Stimulated activated CD4-positive, alpha-beta T cell treated with anti-CD3 and anti-CD28 coated beads, Interleukin-15, amount 100 ng/mL, for 1 hour (primary cell): Measurements from ENCODE around the gene TRPV6.

Source experiments
- DNase-seq, 2 donors: peaks; one replicate each; pipeline ENCODE4 v3.0.0-alpha.2; 2020; ENCODE audit warnings: low read depth in 1 of 2, low spot score in 1 of 2

Gene TRPV6

DNA sequence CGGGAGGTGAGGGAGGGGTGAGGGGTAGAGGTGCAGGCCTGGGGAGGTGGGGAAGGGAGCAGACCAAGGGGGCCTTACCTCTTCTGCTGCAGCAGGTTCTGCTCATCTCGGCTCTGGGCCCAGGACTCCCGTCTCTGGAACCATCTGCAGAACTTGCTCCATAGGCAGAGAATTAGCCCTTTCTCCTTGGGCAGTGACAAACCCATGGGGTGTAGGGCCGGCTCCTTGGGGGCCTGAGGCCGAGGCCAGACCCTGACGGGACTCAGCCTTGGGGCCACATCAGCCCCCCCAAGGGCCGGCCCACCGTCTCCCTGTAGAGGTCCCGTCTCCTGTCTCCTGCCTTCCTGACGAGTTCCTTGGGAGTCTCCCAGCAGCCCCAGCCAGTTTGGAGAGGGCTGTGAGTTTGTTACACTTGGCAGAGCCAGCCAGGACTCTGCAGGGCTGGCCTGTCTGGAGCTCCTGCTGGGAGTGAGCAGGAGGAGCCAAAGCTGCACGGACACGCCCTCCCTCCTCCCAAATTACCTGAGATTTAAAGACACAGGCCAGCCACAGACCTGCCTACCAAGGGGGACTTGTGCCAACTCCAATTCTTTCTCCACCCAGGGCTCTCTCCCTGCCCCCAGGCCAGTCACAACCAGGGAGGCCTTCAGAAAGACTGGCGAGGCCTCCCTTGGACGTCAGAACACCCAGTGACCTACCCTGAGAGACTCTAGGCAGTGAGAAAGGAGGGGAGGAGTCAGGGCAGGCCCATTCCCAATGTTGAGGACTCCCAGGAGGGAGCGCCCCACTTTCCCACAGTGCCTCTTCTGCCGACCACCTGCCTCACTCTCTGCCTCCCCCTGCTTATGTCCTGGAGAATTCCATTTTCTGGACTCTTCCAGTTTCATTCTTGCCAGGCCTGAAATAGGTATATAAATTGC is at the start of gene TRPV6:
TRPV6 (minus strand) TSS at position 435 of the 920 bp plus-strand sequence.
- no peak for DNase-seq

DNA sequence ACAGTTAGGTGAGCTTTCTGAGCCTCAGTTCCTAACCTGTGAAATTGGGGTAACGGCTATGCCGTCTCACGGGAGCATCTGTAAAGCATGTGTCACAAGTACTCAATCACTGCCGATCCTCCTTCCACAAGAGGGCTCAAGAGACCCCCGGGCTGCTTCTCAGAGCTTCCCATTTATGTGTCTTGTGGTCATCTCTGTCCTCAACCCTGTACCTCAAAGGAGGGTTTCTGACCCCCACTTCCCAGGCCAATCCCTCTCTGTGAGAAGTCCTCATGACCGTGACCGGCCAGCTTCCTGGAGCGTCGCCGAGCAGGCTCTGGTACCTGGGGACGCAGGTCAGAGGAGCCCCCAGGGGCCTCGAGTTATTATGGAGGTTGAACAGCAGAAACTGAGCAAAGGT is 48.5 kb upstream of the TRPV6 start:
- no peak for DNase-seq

DNA sequence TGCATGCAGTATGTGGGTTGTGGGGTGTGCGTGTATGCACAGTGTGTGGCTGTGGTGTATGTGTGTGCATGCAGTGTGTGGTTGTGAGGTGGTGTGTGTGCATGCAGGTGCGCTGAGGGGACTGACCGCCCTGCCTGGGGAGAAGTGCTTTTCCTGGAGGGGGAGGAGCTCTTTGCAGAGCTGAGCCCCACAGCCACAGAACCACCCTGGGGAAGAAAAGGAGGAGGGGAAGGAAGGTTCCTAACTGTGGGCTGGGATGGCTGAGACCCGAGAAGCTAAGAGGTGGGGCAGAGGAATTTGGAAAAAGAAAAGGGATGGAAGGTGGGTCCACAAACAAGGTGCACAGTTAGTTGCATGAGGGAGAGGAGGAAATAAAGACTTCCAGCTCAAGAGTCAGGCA is 48.1 kb upstream of the TRPV6 start, which contains the start of gene TRPV5:
TRPV5 (minus strand) TSS at position 123 of the 400 bp plus-strand sequence. CDS start 287 bp downstream, outside the sequence.
- no peak for DNase-seq

DNA sequence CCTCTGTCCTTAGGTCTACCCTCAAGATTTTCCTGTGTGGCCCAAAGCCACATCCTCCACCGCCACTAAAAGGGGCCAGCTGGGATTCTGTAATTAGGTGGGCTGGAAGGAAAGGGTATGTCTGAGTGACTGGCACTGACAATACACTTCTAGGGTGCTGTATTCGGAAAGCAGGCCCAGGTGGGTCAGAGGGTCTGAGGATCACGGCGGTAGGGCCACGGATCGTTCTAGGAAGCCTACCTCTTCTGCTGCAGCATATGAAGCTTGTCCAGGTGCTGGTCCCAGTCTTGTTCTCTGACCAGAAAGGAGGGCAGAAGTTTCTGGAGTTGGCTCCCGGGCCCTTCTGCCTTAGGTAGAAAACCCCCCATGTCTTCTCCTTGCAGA is 47.5 kb upstream of the TRPV6 start:
- no peak for DNase-seq

DNA sequence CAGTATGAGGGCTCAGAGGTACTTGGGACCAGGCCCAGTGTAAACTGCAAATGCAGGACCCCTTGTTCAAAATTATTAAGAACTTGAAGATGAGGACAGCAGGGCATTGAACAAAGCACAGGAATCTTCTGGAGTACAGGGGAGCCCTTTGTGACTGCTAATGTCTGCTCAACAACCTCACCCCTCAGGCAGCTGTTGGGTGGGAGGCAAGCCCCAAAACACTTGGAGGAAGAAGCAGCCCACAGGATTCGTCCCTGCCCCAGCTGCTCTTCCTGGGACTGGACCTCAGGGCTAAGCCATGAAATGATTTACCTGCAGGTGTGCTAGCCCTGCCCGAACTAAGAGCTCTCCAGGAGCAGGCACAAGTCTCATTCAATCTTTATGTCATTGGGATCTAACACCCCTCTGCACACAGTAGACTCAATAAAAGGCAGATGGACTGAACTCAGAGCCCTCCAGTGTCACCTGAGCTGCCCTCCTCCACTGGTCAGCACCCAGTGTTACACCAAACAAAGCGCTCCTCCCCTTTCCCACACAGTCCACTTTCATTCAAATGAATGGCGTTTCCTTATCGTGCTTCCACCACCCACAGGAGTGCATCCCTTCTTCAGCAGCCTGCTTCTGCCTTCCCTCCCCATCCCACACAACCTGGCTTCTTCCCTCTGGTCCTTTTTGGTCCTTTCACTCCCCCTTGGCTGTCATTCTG is 47.0 kb upstream of the TRPV6 start:
- no peak for DNase-seq

DNA sequence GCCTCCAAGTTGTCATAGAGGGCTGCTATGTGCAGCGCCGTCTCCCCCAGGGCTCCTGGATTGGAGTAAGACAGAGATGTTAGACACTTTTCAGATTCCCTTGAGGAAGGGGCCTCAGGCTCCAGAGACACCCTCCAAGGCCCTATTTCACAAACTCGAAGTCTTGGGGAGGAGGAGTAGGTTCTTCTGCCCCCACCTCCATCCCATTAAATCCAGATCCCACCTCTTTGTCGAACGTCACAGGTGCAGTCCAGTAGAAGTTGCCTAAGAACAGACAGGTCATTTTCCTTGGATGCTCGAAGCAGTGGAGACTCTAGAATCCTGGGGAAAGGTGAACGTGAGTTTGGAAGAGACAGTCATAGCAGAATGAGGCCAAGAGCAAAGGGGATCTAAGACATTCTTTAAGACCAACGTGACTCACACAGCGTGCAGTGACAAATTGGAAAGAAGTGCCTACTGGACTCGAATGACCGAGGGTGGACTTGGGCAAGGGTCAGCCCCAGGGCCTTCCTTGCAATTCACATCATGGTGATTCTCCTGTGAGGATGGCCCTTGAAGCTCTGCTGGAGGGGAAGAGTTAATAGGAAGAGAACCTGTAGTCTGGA is 44.7 kb upstream of the TRPV6 start:
- no peak for DNase-seq

DNA sequence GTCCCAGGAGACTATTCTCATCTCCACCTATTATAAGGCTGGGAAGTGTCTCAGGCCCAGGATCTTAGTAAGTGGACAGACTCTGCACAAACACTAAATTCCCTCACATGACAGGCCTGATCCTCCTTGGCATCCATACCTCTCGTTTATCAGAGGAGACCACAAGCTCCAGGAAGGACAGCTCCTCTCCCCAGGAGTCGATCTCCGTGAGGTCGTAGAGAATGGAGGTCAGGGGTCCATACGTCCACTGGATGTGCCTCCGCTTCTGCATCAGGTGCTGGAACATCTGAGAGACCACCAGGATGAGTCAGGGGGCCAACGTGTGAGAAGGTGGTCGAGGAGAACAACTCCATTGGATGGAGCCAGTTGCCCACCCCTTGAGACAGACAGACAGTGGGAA is 42.4 kb upstream of the TRPV6 start:
- no peak for DNase-seq

DNA sequence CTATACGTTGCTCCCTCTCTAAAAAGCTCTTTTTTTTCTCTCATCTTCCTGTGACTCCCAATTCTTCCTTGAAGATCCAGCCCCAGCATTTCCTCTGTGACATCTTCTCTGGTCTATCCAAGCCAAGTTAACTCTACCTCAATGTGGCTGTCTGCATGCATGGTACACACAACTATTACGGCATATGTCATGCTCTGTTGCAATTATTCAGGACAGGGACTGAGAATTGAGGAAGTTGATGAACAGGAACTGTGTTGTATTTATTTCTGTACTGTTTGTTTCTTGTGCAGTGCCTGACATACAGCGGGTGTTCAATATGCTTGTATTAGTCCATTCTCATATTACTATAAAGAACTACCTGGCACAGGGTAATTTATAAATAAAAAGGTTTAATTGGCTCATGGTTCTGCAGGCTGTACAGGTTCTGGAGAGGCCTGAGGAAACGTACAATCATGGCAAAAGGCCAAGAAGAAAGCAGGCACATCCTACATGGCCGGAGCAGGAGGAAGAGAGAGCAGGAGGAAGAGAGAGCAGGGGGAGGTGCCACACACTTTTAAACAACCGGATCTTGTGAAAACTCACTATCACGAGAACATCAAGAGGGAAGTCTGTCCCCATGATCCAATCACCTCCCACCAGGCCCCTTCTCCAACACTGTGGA is 41.7 kb upstream of the TRPV6 start:
- DNase-seq, result no peak

DNA sequence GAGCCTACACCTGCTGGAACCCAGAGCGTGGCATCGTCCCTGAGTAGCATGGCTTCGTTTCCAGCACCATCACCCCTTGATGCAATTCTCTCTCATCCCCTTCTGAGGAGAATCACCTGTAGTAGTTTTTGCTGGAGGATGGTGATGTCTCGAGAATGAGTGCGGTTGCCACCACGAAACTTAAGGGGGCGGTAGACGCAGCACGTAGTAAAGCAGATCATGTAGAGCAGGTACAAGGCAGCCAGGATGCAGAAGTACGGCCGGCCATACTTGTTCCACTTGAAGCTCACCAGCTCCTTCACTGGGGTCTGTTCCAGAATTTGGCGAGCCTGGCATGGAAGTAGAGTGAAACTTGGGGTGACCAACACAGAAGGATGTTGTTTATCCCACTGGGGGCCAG is 39.9 kb upstream of the TRPV6 start:
- no peak for DNase-seq

DNA sequence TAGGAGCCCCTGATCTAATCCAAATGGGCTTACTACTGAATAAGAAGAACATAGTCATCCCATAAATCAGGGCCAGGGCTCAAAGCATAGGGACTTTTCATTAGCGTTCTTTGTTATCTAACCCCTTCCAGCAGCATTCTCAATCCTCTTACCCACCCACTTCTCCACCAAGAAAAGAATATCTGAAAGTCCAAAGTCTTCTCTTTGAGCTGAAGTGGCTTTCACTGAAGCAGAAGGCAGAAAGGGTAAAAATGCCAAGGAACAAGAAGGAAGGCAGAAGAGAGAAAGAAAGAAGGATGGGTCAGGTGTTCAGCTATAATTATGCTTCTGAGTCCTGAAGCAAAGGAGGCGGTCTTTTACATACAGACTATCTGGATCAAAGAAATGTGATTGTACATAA is 37.8 kb upstream of the TRPV6 start:
- DNase-seq, result no peak

DNA sequence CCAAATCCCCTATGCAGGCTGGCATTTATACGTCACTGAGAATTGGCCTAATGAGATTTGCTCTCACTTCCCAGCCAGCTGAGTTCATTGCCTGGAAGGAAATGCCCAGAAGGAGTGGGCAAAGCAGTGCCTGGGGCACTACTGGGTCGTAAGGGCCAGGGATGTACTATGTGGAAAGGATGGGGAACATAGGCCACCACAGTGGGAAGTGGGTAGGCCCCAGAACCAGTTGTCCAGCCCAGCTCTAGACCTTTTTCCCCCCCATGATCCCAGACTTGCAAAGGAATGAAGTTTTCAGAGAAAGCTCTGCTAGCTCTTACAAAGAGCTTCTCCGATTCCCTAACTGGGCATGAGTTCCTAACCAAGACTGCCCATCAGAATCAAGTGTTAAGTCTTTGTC is 34.1 kb upstream of the TRPV6 start:
- DNase-seq, result no peak

DNA sequence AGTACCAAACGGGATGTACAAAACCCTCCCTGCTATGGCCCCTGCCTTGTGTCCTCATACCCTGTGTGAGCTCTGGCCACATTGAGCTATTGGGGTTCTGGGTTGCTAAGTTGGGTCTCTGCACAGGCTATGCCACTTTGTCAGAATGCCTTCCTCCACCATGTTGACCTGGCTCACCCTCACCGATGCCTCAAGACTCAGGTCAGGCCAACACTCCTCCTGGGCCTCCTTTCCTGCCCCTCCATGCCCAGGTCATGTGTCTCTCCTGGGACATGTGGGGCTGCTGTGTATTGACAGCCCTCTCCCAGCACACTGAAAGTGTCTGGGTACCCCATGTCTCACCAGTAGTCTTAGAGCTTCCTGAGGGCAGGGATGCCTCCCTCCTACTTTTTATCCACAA is 33.4 kb upstream of the TRPV6 start:
- no peak for DNase-seq

DNA sequence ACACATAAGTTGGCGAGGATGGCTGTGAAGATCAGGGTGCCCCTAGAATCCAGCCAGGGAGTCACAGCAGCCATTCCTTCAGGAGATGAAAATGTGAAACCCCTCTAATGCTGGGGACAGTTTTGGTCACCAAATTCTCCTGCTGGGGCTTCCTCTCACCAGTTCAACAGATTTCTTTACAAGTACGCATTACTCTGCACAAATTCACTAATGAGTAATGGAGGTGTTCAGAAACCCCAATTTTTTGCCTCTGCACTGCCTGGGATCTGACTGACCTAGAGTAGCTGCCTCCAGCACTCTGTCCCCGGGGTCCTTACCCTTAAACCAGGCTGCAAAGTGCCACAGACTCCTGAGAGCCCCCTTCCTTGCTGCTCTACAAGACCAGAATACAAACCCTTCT is 31.9 kb upstream of the TRPV6 start:
- no peak for DNase-seq

DNA sequence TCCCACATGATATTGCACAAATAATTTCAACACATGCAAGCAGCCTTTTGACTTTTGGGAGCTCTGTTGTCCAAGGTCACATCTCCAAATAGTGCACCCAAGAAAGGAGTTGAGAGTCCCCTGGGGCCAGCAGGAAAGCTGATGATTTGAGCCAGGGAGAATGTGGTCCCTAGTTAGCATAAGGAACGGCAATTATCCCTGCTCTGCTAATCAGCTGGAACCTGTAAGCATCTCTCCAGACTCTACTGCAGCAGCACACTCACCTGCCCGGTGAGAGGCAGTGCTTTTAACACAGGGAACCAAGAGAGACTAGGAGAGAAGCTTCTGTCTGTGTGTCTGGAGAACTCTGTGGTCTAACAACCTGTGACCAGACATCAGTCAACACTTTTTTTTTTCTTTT is 31.0 kb upstream of the TRPV6 start:
- DNase-seq, result no peak

DNA sequence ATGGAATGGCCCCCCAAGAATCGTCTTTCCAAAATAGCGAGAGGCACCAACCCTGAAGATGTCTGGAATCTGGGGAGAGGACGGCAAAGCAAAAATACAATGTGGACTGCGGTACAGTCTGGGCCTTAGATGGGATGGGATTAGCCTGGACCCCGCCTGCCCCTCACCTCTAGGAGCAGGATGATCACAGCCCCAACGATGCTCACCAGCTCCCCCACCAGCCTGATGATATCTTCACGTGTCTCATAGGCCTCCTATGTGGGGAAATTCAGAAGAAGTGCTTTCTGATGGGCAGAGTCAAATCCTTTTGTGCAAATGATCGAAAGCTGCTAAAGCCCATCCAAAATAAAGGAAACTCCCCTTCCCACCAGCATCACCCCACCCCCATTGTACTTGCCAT is 29.8 kb upstream of the TRPV6 start:
- no peak for DNase-seq

DNA sequence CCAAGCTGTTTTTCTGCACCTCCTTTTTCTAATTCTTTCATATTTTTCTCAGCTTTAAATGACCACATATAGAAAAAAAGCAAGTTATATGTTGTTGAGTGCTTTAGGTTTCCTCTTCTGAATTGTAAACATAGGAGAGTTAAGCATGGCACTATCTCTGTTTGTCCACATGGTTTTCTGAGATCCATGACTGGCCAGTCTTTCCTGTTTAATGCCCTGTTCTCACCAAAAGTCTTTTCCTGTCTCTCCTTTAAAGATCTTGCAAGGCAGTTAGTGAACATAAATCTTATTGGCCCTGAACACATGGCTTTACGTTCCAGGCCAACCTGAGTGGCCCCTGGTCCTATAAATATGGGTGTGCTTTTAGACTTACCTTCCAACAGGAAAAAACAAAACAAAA is 28.6 kb upstream of the TRPV6 start:
- no peak for DNase-seq

DNA sequence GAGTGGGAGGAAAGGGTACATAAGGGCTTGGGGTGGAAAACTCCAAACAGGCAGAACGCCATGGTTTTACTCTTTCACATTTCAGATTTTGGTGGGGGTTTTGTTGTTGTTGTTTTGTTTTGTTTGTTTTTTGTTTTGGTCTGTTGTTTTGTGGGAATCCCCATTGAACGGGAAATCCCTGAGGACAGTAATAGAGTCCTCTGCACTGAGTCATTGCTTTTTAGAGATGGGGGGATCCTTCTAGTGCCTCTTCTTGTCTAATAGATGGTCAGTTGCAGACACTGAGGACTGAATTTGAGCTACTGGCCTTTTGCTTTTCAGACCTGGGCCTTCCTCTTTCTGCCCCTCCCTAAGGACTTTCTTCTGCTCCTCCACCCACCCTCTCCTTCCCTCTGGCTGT is 28.0 kb upstream of the TRPV6 start:
- no peak for DNase-seq

DNA sequence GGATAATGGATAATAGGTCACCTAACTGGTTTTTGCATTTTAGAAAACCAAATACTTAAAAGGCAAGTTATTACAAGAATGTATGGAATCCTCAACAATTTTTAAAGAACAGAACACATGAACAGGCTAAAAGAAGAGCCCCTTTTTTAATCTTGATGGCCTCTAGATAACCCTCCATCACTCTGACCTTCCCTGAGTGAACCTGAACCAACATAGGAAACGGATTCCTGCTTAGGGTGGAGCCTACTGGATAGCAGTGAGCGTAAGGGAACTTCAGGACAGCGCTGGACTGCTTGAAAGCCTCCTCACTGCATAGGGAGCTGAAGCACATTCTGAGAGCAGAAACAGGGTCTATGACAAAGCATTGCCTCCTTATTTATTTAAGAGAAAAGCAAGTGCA is 27.5 kb upstream of the TRPV6 start:
- DNase-seq, result no peak

DNA sequence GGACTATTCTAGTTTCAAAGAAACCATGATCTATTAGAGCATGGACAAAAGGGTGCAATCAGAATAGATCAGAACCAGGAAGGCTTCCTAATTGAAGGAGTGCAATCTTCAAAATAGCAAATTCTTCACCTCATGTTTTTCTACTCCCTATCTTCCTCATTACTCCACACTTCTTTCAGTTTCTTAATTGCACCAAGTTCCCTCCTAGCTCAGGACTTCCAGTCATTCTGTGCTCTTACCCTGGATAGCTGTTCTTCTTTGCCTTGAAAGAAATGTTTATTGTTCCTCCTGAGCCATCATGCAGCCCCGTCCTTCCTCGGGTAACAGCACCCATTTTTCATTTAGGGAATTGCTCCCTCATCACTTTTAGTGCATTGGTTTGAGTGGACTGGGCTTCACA is 24.9 kb upstream of the TRPV6 start:
- no peak for DNase-seq

DNA sequence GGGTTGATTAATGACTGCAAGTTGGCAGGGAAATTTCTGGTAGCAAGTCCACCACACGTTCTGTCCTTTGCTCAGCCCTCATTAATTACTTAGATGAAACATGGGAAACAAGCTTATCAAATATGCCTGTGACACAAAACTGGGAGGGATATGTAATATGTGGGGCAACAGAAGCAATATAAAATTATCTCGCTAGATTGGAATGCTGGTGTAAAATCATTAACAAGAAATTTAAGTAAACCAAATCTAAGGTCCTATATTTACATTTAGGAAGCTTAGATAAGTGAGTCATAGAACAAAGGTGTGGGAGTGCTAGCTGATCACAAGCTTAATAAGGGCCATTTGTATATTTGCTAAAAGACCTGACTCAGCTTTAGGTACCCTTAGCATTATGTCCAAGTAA is 24.5 kb upstream of the TRPV6 start:
- no peak for DNase-seq
